RWPE2 (cell line): ENCODE data around the gene TMEM54.

Source experiments
- ATAC-seq: fragments of 200-7000 bp; cut with Tn5 transposase; 3 replicates; pipeline ENCODE4 v1.9.1; 2021; ENCODE audit warnings: low read depth
- DNase-seq: peaks from one replicate; pipeline ENCODE4 v3.0.0-alpha.2; 2020; ENCODE audit warnings: low spot score
- H3K27ac ChIP-seq: fragments of 450-650 bp; 2 replicates; pipeline ENCODE4 v1.5.1; 2017; ENCODE audit warnings: mild to moderate bottlenecking; ENCODE audit not compliant: poor library complexity, severe bottlenecking
- H3K27me3 ChIP-seq: fragments of 250-450 bp; sonication (Bioruptor Pico); 2 replicates; pipeline ENCODE4 v1.5.1; 2021; ENCODE audit warnings: mild to moderate bottlenecking, moderate library complexity; ENCODE audit not compliant: insufficient read depth, poor library complexity, severe bottlenecking
- H3K36me3 ChIP-seq: fragments of 250-450 bp; sonication (Bioruptor Pico); 2 replicates; pipeline ENCODE4 v1.5.1; 2020; ENCODE audit warnings: low read depth, mild to moderate bottlenecking, moderate library complexity
- H3K4me1 ChIP-seq: fragments of 250-450 bp; sonication (Bioruptor Pico); 2 replicates; pipeline ENCODE4 v1.5.1; 2021; ENCODE audit warnings: mild to moderate bottlenecking, moderate library complexity; ENCODE audit not compliant: insufficient read depth, poor library complexity, severe bottlenecking
- H3K4me3 ChIP-seq: fragments of 250-450 bp; sonication (Bioruptor Pico); 2 replicates; pipeline ENCODE4 v1.5.1; 2021; ENCODE audit warnings: mild to moderate bottlenecking, moderate library complexity; ENCODE audit not compliant: severe bottlenecking
- H3K9me3 ChIP-seq: fragments of 250-450 bp; sonication (Bioruptor Pico); 2 replicates; pipeline ENCODE4 v1.5.1; 2021; ENCODE audit warnings: mild to moderate bottlenecking, moderate library complexity; ENCODE audit not compliant: severe bottlenecking
- CTCF ChIP-seq: fragments of 450-650 bp; IDR thresholded peaks from one replicate; pipeline ENCODE4 v1.5.1; 2017; ENCODE audit warnings: mild to moderate bottlenecking, moderate library complexity; ENCODE audit not compliant: poor library complexity, severe bottlenecking

Gene TMEM54

GRCh38 chr1:32858136-32858535 is 43.1 kb downstream of the TMEM54 start:
- Histone ChIP-seq H3K36me3 (peaks cover 49% of the 10 kb centered on the region), H3K9me3 (no peaks in the 10 kb centered on the region), H3K27ac (no peak overlapping the region), H3K4me1 (no peaks in the 10 kb centered on the region), H3K27me3 (no peaks in the 10 kb centered on the region), H3K4me3 (no peak overlapping the region)
- ATAC-seq (no peak), DNase-seq (no peak)
- TF ChIP-seq CTCF, result no peak

- DNase-seq, result no peak
- TF ChIP-seq CTCF, result no peak
- H3K36me3 ChIP-seq, result peaks cover 63% of the 10 kb centered on the region
Measured at GRCh38 chr1:32855861-32856617, 45.1 kb downstream of the TMEM54 start.

GRCh38 chr1:32848354-32849063 is 52.7 kb downstream of the TMEM54 start:
- Histone ChIP-seq H3K27ac (no peak overlapping the region), H3K27me3 (no peaks in the 10 kb centered on the region), H3K4me3 (no peak overlapping the region), H3K4me1 (no peaks in the 10 kb centered on the region), H3K36me3 (peaks cover 77% of the 10 kb centered on the region), H3K9me3 (peaks cover 5% of the 10 kb centered on the region)
- DNase-seq (no peak), ATAC-seq (no peak)
- no peak for TF ChIP-seq CTCF

More at GRCh38 chr1:32855861-32856617, 45.1 kb downstream of the TMEM54 start:
- Histone ChIP-seq H3K27me3 (no peaks in the 10 kb centered on the region), H3K27ac (no peak overlapping the region), H3K4me1 (no peaks in the 10 kb centered on the region), H3K9me3 (no peaks in the 10 kb centered on the region), H3K4me3 (no peak overlapping the region)
- ATAC-seq, result no peak
